Stimulated activated naive CD4-positive, alpha-beta T cell (primary cell): ENCODE data around the gene PREX1.
A peak's percentile ranks its signal among the peaks of the same experiment; 100 is the strongest.

Experiments
- DNase-seq, 6 experiments: peaks; one replicate each; lab custom pipeline; 2025; lab: John Stamatoyannopoulos, UW

PREX1 gene

GRCh38 chr20:48656661-48657211 lies 171.1 kb downstream of the PREX1 start:
- no peak for DNase-seq

- DNase-seq = no peak
These were observed 171.7 kb downstream of the PREX1 start for GRCh38 chr20:48656137-48656536.

GRCh38 chr20:48653706-48654051 lies 174.1 kb downstream of the PREX1 start:
- no peak for DNase-seq

- no peak for DNase-seq
These were observed 174.7 kb downstream of the PREX1 start for GRCh38 chr20:48652961-48653705.

GRCh38 chr20:48651960-48652359 lies 175.8 kb downstream of the PREX1 start:
- no peak for DNase-seq

- DNase-seq = no peak
These were observed 176.5 kb downstream of the PREX1 start for GRCh38 chr20:48651271-48651670.

- no peak for DNase-seq
These were observed 177.9 kb downstream of the PREX1 start for GRCh38 chr20:48649868-48650267.

GRCh38 chr20:48649104-48649626 lies 178.6 kb downstream of the PREX1 start:
- DNase-seq = no peak

GRCh38 chr20:48648482-48649051 lies 179.2 kb downstream of the PREX1 start:
- DNase-seq = no peak

GRCh38 chr20:48647858-48648257 lies 179.9 kb downstream of the PREX1 start:
- no peak for DNase-seq

- no peak for DNase-seq
These were observed 182.1 kb downstream of the PREX1 start for GRCh38 chr20:48645666-48646065.

GRCh38 chr20:48644286-48644828 lies 183.4 kb downstream of the PREX1 start:
- DNase-seq = no peak

- no peak for DNase-seq
These were observed 185.5 kb downstream of the PREX1 start for GRCh38 chr20:48642105-48642880.

GRCh38 chr20:48640871-48641270 lies 186.9 kb downstream of the PREX1 start:
- no peak for DNase-seq

- DNase-seq = no peak
These were observed 187.9 kb downstream of the PREX1 start for GRCh38 chr20:48639899-48640298.

- DNase-seq = no peak
These were observed 189.3 kb downstream of the PREX1 start for GRCh38 chr20:48638546-48638945.

- no peak for DNase-seq
These were observed 190.3 kb downstream of the PREX1 start for GRCh38 chr20:48637461-48637860.

GRCh38 chr20:48636301-48636700 lies 191.5 kb downstream of the PREX1 start:
- no peak for DNase-seq

GRCh38 chr20:48635791-48636267 lies 192.0 kb downstream of the PREX1 start:
- DNase-seq = peak in 4 of 6 experiments; percentile 3 to 16 (median 14)

GRCh38 chr20:48635361-48635760 lies 192.4 kb downstream of the PREX1 start:
- DNase-seq = no peak

- no peak for DNase-seq
These were observed 193.2 kb downstream of the PREX1 start for GRCh38 chr20:48634641-48635040.

GRCh38 chr20:48633620-48634257 lies 194.1 kb downstream of the PREX1 start:
- no peak for DNase-seq
